HUES64 (cell line): ENCODE results near the gene CETN3. TPM values are rescaled to one million over a fixed set of nuclear protein-coding genes. Genes with fewer than 3 reads are reported as not detected.

ENCODE experiments used
- H3K27ac ChIP-seq: 2 replicates; pipeline ENCODE4 v1.7.0; 2013; ENCODE audit warnings: low read depth, low read length, inconsistent platforms
- H3K27me3 ChIP-seq: 2 replicates; pipeline ENCODE4 v1.6.1; 2013; ENCODE audit warnings: mild to moderate bottlenecking, low read length; ENCODE audit not compliant: insufficient read depth
- H3K36me3 ChIP-seq: 2 replicates; pipeline ENCODE4 v1.6.1; 2013; ENCODE audit warnings: mild to moderate bottlenecking, low read length; ENCODE audit not compliant: insufficient read depth
- H3K4me1 ChIP-seq: 2 replicates; pipeline ENCODE4 v1.6.1; 2013; ENCODE audit warnings: mild to moderate bottlenecking, low read length, moderate library complexity; ENCODE audit not compliant: insufficient read depth
- H3K4me3 ChIP-seq: 2 replicates; pipeline ENCODE4 v1.5.1; 2013; ENCODE audit warnings: mild to moderate bottlenecking, low read length, moderate library complexity
- H3K9ac ChIP-seq: 2 replicates; pipeline ENCODE4 v1.6.1; 2013; ENCODE audit warnings: mild to moderate bottlenecking, low read depth, low read length
- H3K9me3 ChIP-seq: 2 replicates; pipeline ENCODE4 v1.6.1; 2013; ENCODE audit warnings: low read depth, low read length; ENCODE audit not compliant: insufficient read depth
- WGBS: fragments of 150-250, 120-280 bp; methylation state at CpG from one replicate; pipeline ENCODE4 v1.1.7; 2013; ENCODE audit warnings: missing lambda C conversion rate; 5-methylcytosine and 5-hydroxymethylcytosine counted together
- polyA plus RNA-seq, 2 experiments: library from polyadenylated mRNA; stranded (reverse); fragments of 50-300 nt; gene quantifications; one replicate each; pipeline ENCODE4 v1.2.3, GENCODE V29; 2013

Gene CETN3
- 27.6 TPM for polyA plus RNA-seq (2013, experiment 1 of 2)
- polyA plus RNA-seq (2013, experiment 2 of 2) = 41.7 TPM

- peaks cover 35% of the 10 kb centered on the region for H3K4me1 ChIP-seq
- H3K9ac ChIP-seq = peak within 1 kb of the TSS; percentile 96
- H3K27me3 ChIP-seq = no peaks in the 10 kb centered on the region
- H3K9me3 ChIP-seq = no peaks in the 10 kb centered on the region
- H3K4me3 ChIP-seq = peak within 1 kb of the TSS; percentile 94
- peaks cover 28% of the 10 kb centered on the region for H3K36me3 ChIP-seq
- peak within 1 kb of the TSS; percentile 97 for H3K27ac ChIP-seq
- under 1% methylated on average over 51 of the region's 51 CpGs for WGBS
These were observed at the start of gene CETN3 for GRCh38 chr5:90409318-90410177. CETN3 (minus strand) TSS chr5:90409756; CDS start chr5:90409661, 95 bp downstream.

- Histone ChIP-seq H3K9ac (no peak overlapping the region), H3K27me3 (no peaks in the 10 kb centered on the region), H3K9me3 (no peaks in the 10 kb centered on the region), H3K36me3 (no peaks in the 10 kb centered on the region), H3K27ac (no peak overlapping the region), H3K4me1 (no peaks in the 10 kb centered on the region), H3K4me3 (no peak overlapping the region)
These were observed 37.4 kb upstream of the CETN3 start for GRCh38 chr5:90446961-90447360.

- no peak overlapping the region for H3K4me3 ChIP-seq
- 76% methylated on average over 2 of the region's 2 CpGs for WGBS
- no peaks in the 10 kb centered on the region for H3K9me3 ChIP-seq
- no peaks in the 10 kb centered on the region for H3K27me3 ChIP-seq
- no peak overlapping the region for H3K27ac ChIP-seq
- no peaks in the 10 kb centered on the region for H3K36me3 ChIP-seq
- H3K9ac ChIP-seq = no peak overlapping the region
- peaks cover 7% of the 10 kb centered on the region for H3K4me1 ChIP-seq
These were observed 31.1 kb upstream of the CETN3 start for GRCh38 chr5:90440644-90441043.

- H3K9me3 ChIP-seq = no peaks in the 10 kb centered on the region
- H3K27me3 ChIP-seq = no peaks in the 10 kb centered on the region
- no peak overlapping the region for H3K27ac ChIP-seq
- 96% methylated on average over 1 of the region's 1 CpG for WGBS
- H3K4me3 ChIP-seq = no peak overlapping the region
- no peak overlapping the region for H3K9ac ChIP-seq
- no peaks in the 10 kb centered on the region for H3K36me3 ChIP-seq
- H3K4me1 ChIP-seq = peaks cover 7% of the 10 kb centered on the region
These were observed 28.5 kb upstream of the CETN3 start for GRCh38 chr5:90438100-90438499.

- H3K4me1 ChIP-seq = peaks cover 7% of the 10 kb centered on the region
- no peaks in the 10 kb centered on the region for H3K27me3 ChIP-seq
- no peaks in the 10 kb centered on the region for H3K36me3 ChIP-seq
- no peaks in the 10 kb centered on the region for H3K9me3 ChIP-seq
- H3K27ac ChIP-seq = no peak overlapping the region
- H3K4me3 ChIP-seq = no peak overlapping the region
- H3K9ac ChIP-seq = no peak overlapping the region
These were observed 28.1 kb upstream of the CETN3 start for GRCh38 chr5:90437663-90438062.

GRCh38 chr5:90434116-90434714 lies 24.7 kb upstream of the CETN3 start:
- Histone ChIP-seq H3K36me3 (no peaks in the 10 kb centered on the region), H3K27ac (no peak overlapping the region), H3K4me1 (no peaks in the 10 kb centered on the region), H3K9ac (no peak overlapping the region), H3K27me3 (no peaks in the 10 kb centered on the region), H3K4me3 (no peak overlapping the region), H3K9me3 (no peaks in the 10 kb centered on the region)
- 73% methylated on average over 2 of the region's 5 CpGs for WGBS

GRCh38 chr5:90424245-90424644 lies 14.7 kb upstream of the CETN3 start:
- Histone ChIP-seq H3K9me3 (no peaks in the 10 kb centered on the region), H3K27ac (no peak overlapping the region), H3K9ac (no peak overlapping the region), H3K36me3 (no peaks in the 10 kb centered on the region), H3K27me3 (no peaks in the 10 kb centered on the region), H3K4me1 (no peaks in the 10 kb centered on the region), H3K4me3 (no peak overlapping the region)
- no CpG with 5 or more reads among the region's 1 CpG for WGBS

- Histone ChIP-seq H3K27me3 (no peaks in the 10 kb centered on the region), H3K9ac (no peak overlapping the region), H3K9me3 (no peaks in the 10 kb centered on the region), H3K4me1 (no peaks in the 10 kb centered on the region), H3K4me3 (no peak overlapping the region), H3K27ac (no peak overlapping the region), H3K36me3 (no peaks in the 10 kb centered on the region)
- WGBS = 30% methylated on average over 4 of the region's 4 CpGs
These were observed 11.6 kb upstream of the CETN3 start for GRCh38 chr5:90421136-90421535.

GRCh38 chr5:90418214-90418613 lies 8.7 kb upstream of the CETN3 start:
- Histone ChIP-seq H3K27ac (no peak overlapping the region), H3K27me3 (no peaks in the 10 kb centered on the region), H3K4me1 (no peaks in the 10 kb centered on the region), H3K9ac (no peak overlapping the region), H3K4me3 (no peak overlapping the region), H3K36me3 (no peaks in the 10 kb centered on the region), H3K9me3 (no peaks in the 10 kb centered on the region)
- no CpG with 5 or more reads among the region's 1 CpG for WGBS

GRCh38 chr5:90410178-90410762 lies 714 bp upstream of the CETN3 start:
- H3K9ac ChIP-seq = peak overlapping the region; percentile 91
- H3K36me3 ChIP-seq = peaks cover 21% of the 10 kb centered on the region
- H3K4me3 ChIP-seq = peak overlapping the region; percentile 71
- H3K27ac ChIP-seq = peak overlapping the region; percentile 75
- peaks cover 35% of the 10 kb centered on the region for H3K4me1 ChIP-seq
- H3K9me3 ChIP-seq = no peaks in the 10 kb centered on the region
- 2% methylated on average over 6 of the region's 10 CpGs for WGBS
- no peaks in the 10 kb centered on the region for H3K27me3 ChIP-seq

- H3K9me3 ChIP-seq = no peaks in the 10 kb centered on the region
- peak overlapping the region; percentile 96 for H3K9ac ChIP-seq
- H3K4me1 ChIP-seq = peaks cover 35% of the 10 kb centered on the region
- no peaks in the 10 kb centered on the region for H3K27me3 ChIP-seq
- H3K27ac ChIP-seq = peak overlapping the region; percentile 97
- 10% methylated on average over 14 of the region's 14 CpGs for WGBS
- H3K36me3 ChIP-seq = peaks cover 36% of the 10 kb centered on the region
- peak overlapping the region; percentile 94 for H3K4me3 ChIP-seq
These were observed 812 bp downstream of the CETN3 start for GRCh38 chr5:90408571-90409317.
